DND-41 (cell line): ENCODE measurements around the gene EIF4H.

ENCODE experiments used
- CTCF ChIP-seq: IDR thresholded peaks from 2 replicates; pipeline ENCODE4 v1.5.1; 2012; ENCODE audit warnings: borderline replicate concordance, low read length, moderate library complexity, mild to moderate bottlenecking; ENCODE audit not compliant: poor library complexity, severe bottlenecking; ENCODE audit errors: extremely low read depth
- EZH2 ChIP-seq: IDR thresholded peaks from 3 replicates; pipeline ENCODE4 v1.6.1; 2012; ENCODE audit warnings: borderline replicate concordance, low read depth, mild to moderate bottlenecking, moderate library complexity, low read length, inconsistent platforms; ENCODE audit not compliant: severe bottlenecking

GRCh38 chr7:74197449-74198124, 23.4 kb downstream of the EIF4H start:
- no peak for TF ChIP-seq CTCF
- no peak for TF ChIP-seq EZH2
